Measurements from ENCODE around the gene RRP1.

DNA sequence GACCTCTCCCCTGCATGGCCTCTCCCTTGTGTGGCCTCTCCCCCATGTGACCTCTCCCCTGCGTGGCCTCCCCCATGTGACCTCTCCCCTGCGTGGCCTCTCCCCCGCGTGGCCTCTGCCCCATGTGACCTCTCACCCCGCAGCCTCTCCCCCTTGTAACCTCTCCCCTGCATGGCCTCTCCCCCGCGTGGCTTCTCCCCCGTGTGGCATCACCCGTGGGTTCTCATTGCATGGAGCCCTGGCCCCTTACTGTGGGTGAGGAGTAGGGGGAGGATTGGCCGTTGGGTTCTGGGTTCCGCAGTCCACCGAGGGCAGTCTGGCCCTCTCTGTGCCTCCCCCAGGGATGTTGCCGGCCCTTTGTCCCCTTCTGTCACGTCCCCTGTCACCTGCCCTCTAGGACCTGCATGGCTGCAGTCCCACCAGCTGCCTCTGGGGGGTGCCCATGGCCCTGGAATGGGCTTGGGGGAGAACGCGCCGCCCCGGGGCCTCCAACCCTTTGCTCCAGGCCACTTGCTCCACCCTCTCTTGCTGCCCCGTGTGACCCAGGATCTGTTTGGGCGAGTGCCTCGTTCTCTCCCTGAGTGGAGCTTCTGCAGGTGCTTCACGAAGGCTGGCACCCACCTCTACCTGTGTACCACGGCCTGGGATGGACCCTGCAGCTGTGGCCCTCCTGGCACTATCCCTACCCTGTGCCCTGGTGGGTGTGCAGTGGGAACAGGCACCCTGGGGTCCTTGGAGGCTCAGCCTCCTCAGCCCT, 21.3 kb downstream of the RRP1 start:
- TF ChIP-seq, protein P1, sequence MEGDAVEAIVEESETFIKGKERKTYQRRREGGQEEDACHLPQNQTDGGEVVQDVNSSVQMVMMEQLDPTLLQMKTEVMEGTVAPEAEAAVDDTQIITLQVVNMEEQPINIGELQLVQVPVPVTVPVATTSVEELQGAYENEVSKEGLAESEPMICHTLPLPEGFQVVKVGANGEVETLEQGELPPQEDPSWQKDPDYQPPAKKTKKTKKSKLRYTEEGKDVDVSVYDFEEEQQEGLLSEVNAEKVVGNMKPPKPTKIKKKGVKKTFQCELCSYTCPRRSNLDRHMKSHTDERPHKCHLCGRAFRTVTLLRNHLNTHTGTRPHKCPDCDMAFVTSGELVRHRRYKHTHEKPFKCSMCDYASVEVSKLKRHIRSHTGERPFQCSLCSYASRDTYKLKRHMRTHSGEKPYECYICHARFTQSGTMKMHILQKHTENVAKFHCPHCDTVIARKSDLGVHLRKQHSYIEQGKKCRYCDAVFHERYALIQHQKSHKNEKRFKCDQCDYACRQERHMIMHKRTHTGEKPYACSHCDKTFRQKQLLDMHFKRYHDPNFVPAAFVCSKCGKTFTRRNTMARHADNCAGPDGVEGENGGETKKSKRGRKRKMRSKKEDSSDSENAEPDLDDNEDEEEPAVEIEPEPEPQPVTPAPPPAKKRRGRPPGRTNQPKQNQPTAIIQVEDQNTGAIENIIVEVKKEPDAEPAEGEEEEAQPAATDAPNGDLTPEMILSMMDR (IDR thresholded peaks at IDR 0.05), result peak; percentile 93 to 97 (median 95)
- no peak for TF ChIP-seq POLR2A (IDR thresholded peaks at IDR 0.05)

All from tibial nerve (tissue), 3 donors.